DMS53 (cell line): ENCODE measurements around the gene TBRG1.

ENCODE experiments used
- DNase-seq: peaks from one replicate; lab custom pipeline; 2025; lab: John Stamatoyannopoulos, UW

The TBRG1 gene

DNA sequence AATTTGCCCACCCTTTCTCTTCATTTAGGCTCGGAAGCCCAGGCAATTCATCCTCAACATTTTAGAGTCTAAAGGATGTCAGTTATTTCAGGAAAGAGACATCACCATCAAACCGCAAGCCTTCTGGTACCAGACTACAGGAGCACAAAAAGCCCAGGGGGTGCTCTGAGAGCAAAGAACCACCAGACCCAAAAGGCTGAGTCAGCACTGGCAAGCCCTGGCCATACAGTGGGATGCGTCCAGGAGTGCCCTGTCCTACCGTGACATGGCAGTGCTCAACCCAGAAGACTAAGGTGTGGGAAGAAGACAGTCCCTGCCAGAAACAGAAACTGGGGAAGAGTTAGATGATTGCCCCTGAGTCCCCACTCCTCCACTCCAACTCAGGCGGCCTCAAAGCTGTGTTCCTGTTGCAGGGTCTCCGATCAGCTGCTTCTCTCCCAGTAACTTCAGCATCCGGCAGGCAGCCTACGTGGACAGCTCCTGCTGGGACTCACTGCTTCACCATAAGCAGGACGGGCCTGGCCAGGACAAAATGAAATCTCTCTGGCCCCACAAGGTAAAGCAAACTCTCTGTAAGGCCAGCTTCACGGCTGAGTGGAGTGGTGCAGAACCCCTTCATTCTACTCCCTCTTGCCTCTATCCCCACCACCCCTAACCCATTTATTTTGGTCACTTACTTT lies 10.0 kb upstream of the TBRG1 start:
- DNase-seq = no peak

GRCh38 chr11:124618863-124619262 lies 3.8 kb upstream of the TBRG1 start:
- no peak for DNase-seq

GRCh38 chr11:124623861-124624525 lies 1.3 kb downstream of the TBRG1 start:
- DNase-seq = no peak

DNA sequence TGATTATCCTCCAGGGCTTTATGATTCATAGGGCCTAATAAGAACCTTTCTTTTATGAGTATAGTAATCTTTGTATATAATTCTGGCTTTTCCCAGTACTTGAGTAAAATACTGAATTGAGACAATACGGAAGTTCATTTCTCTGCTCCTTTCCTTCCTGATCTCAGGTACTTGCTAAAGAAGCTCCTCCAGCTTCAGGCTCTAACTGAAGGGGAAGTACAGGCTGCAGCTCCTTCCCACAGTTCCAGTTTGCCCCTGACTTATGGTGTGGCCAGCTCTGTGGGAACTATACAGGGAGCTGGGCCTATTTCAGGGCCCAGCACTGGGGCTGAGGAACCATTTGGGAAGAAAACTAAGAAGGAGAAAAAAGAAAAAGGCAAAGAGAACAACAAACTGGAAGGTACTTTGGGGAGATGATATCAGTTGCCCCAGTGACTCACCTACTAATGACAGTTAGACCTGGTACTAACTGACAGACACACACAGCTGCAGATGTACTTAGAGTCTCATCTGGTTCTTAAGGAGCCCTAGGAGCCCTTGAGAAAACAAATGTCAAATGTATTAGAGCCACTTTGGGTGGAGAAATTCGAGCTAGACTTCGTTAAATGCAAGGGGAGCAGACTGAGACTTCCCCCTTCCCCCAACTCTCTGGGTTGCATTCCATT lies 3.0 kb downstream of the TBRG1 start:
- no peak for DNase-seq

- DNase-seq = no peak
Measured at GRCh38 chr11:124627546-124627945, 4.9 kb downstream of the TBRG1 start.

DNA sequence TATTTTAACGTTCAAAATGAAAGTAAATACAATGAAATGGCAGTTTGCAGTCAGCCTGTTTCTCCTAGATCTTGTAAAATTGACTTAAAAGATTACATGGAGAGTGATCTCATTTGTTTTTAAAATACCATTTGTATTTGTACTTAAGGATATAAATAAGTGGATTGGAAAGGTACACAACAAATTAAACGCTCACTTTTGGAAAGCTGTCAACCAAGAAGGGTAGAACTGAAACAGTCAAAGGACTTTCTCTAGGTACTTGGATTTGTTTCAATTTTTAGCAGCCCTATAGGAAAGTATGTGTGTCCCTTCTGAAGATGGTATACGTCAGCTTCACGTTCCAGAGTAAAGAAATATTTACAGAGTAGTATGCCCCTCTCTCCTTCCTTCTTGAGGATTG lies 7.3 kb downstream of the TBRG1 start:
- DNase-seq = no peak

- DNase-seq = peak; percentile 28
Measured at GRCh38 chr11:124633355-124633754, 10.7 kb downstream of the TBRG1 start.

GRCh38 chr11:124635932-124636331 lies 13.3 kb downstream of the TBRG1 start:
- DNase-seq = no peak

- no peak for DNase-seq
Measured at GRCh38 chr11:124638500-124638899, 15.8 kb downstream of the TBRG1 start.

- DNase-seq = no peak
Measured at GRCh38 chr11:124639186-124639585, 16.5 kb downstream of the TBRG1 start.

GRCh38 chr11:124640666-124641065 lies 18.0 kb downstream of the TBRG1 start:
- DNase-seq = peak; percentile 15

DNA sequence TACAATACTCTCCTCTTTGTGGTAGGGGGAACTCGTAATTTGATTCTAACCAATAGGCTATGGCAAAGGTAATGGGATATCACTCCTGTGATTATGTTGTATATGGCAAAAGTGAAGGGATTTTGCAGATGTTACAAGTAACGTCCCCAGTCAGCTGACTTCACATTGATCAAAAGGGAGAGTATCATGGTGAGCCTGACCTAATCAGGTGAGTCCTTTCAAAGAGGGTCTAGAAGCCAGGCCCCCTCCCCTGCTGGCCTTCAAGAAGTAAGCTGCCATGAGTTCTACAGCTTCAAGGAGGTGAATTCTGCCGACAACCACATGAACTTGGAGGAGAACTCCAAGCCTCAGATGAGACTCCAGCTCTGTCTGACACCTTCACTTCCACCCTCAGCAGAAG lies 20.0 kb downstream of the TBRG1 start:
- DNase-seq = no peak

GRCh38 chr11:124643042-124643604 lies 20.5 kb downstream of the TBRG1 start:
- DNase-seq = no peak

DNA sequence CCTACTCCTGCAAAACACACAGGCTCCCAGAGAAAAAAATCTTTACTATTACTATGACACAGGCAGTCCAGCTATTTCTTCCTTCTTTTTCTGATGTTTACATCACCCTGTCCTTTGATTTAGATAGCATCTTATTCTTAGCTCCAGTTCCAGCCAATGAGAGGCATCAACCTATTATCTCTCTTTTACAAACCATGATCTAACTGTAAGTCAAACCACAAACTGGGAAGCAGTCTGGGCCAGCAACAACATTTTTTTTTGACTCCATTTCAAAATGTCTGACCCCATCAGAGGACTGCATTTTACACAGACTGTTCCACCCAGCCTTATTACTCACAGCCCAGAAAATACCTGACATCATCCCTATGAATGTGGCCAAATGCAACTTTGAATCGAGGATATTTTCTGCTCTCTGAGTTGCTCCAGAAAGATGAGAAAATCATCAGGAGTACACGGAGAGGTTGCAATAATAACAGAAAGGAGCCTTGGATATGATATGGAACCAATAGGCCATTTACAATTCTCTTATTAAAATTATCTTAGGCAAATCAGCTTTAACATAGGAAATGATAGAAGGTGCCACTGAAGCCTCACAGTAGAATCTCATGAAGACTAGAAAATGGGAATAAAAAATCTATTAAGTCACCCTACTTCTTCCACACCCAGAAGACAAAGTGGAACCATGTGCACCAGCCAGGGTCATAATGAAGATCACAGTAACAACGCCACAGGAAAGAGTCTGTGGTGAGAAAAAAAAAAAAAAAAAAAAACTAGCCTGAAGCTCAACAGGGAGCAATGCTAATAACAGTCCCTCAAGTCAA lies 21.2 kb downstream of the TBRG1 start:
- no peak for DNase-seq

- DNase-seq = peak; percentile 84
Measured at GRCh38 chr11:124644426-124645280, 22.0 kb downstream of the TBRG1 start.

- no peak for DNase-seq
Measured at GRCh38 chr11:124646148-124646547, 23.5 kb downstream of the TBRG1 start.

DNA sequence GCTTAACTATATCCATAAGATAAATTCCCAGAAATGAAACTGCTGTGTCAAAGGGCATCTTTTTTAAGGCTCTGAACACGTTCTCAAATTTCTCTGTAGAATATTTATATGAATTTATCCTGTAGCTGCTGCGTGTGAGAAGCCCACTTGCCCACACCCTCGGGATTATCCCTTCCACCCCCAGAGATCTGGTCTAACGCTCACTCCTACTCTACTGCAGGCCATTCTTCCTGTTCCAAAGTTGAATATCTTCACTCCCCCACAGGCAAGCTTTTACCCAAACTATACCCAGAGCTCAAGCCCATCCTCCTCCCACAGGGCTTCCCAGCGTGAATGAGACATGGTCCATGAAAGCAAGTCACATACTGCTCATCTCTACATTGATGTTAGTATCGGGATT lies 25.9 kb downstream of the TBRG1 start:
- DNase-seq = no peak

- DNase-seq = peak; percentile 8
Measured at GRCh38 chr11:124656774-124657630, 34.3 kb downstream of the TBRG1 start.

- no peak for DNase-seq
Measured at GRCh38 chr11:124657904-124658303, 35.2 kb downstream of the TBRG1 start.

- DNase-seq = no peak
Measured at GRCh38 chr11:124658501-124658900, 35.8 kb downstream of the TBRG1 start.
